Measurements from ENCODE around the gene ABCC4.

DNA sequence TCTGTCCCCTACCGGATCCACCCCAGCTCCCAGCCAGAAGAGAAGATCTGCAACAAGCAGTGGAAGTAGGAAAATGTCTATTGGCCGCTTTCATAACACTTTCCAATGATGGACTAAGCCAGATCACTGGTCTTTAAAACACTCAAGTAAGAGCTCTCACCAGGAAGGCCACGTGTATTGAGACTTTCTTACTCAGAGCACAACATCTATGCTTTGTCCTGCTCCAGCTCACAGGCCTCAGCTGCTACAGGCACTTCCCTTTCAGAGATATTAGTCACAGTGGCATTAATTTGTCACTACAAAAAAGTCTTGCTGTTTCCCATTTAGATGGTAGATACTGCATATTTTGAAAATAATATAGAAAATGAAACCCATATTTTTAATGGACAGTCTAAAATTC, 164.2 kb downstream of the ABCC4 start:
- TF ChIP-seq, protein P1, sequence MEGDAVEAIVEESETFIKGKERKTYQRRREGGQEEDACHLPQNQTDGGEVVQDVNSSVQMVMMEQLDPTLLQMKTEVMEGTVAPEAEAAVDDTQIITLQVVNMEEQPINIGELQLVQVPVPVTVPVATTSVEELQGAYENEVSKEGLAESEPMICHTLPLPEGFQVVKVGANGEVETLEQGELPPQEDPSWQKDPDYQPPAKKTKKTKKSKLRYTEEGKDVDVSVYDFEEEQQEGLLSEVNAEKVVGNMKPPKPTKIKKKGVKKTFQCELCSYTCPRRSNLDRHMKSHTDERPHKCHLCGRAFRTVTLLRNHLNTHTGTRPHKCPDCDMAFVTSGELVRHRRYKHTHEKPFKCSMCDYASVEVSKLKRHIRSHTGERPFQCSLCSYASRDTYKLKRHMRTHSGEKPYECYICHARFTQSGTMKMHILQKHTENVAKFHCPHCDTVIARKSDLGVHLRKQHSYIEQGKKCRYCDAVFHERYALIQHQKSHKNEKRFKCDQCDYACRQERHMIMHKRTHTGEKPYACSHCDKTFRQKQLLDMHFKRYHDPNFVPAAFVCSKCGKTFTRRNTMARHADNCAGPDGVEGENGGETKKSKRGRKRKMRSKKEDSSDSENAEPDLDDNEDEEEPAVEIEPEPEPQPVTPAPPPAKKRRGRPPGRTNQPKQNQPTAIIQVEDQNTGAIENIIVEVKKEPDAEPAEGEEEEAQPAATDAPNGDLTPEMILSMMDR (IDR thresholded peaks at IDR 0.05) = no peak
- TF ChIP-seq POLR2AphosphoS5 (IDR thresholded peaks at IDR 0.05) = no peak
- TF ChIP-seq EP300 (IDR thresholded peaks at IDR 0.05) = no peak
- TF ChIP-seq POLR2A (IDR thresholded peaks at IDR 0.05) = no peak

Measured in stomach (tissue), 4 donors.